Karpas-422 (cell line): ENCODE measurements around the gene CAPN7. TPM values are rescaled to one million over a fixed set of nuclear protein-coding genes. Genes with fewer than 3 reads are reported as not detected.

Experiments
- DNase-seq: peaks from one replicate; pipeline ENCODE4 v3.0.0-alpha.2; 2015
- H2AFZ ChIP-seq: fragments of 200-600 bp; sonication (generic); 2 replicates; pipeline ENCODE4 v1.6.1; 2014; ENCODE audit warnings: antibody characterized with exemption, low read length, mixed read lengths
- H3K27ac ChIP-seq: fragments of 200-600 bp; sonication (generic); 2 replicates; pipeline ENCODE4 v1.5.1; 2014; ENCODE audit warnings: mild to moderate bottlenecking, low read length, moderate library complexity
- H3K27me3 ChIP-seq: fragments of 200-600 bp; sonication (generic); 2 replicates; pipeline ENCODE4 v1.6.1; 2014; ENCODE audit warnings: low read length, mixed read lengths
- H3K36me3 ChIP-seq: fragments of 200-600 bp; sonication (generic); 2 replicates; pipeline ENCODE4 v1.6.1; 2014; ENCODE audit warnings: low read length, mixed read lengths; ENCODE audit not compliant: insufficient read depth
- H3K4me1 ChIP-seq: fragments of 200-600 bp; sonication (generic); 2 replicates; pipeline ENCODE4 v1.6.1; 2014; ENCODE audit warnings: mild to moderate bottlenecking, low read length, mixed read lengths
- H3K4me2 ChIP-seq: fragments of 200-600 bp; sonication (generic); 2 replicates; pipeline ENCODE4 v1.6.1; 2014; ENCODE audit warnings: low read length, low read depth, mild to moderate bottlenecking; ENCODE audit not compliant: poor library complexity, severe bottlenecking
- H3K4me3 ChIP-seq: fragments of 200-600 bp; sonication (generic); 2 replicates; pipeline ENCODE4 v1.5.1; 2014; ENCODE audit warnings: mild to moderate bottlenecking, antibody characterized with exemption, low read length, mixed read lengths
- H3K79me2 ChIP-seq: fragments of 200-600 bp; sonication (generic); 2 replicates; pipeline ENCODE4 v1.6.1; 2014; ENCODE audit warnings: mild to moderate bottlenecking, low read length, mixed read lengths
- H3K9ac ChIP-seq: fragments of 200-600 bp; sonication (generic); 2 replicates; pipeline ENCODE4 v1.6.0; 2014; ENCODE audit warnings: low read length
- H3K9me2 ChIP-seq: fragments of 200-600 bp; sonication (generic), shearing (Covaris generic); replicated peaks from 2 replicates; pipeline ENCODE4 v1.6.0; 2014; ENCODE audit warnings: mild to moderate bottlenecking, low read length, moderate library complexity; ENCODE audit not compliant: insufficient read depth
- H3K9me3 ChIP-seq: fragments of 300-700, 200-600 bp; sonication (generic); 2 replicates; pipeline ENCODE4 v1.6.1; 2014; ENCODE audit warnings: low read length, mixed read lengths
- H4K20me1 ChIP-seq: fragments of 200-600 bp; sonication (generic); 2 replicates; pipeline ENCODE4 v1.6.1; 2014; ENCODE audit warnings: mild to moderate bottlenecking, antibody characterized with exemption, low read length, low read depth; ENCODE audit not compliant: insufficient read depth
- total RNA-seq: library from RNA; depleted of rRNA; stranded (reverse); fragments of >200 nt; shearing (Covaris generic); gene quantifications from 2 replicates; pipeline ENCODE4 v1.2.3, GENCODE V29; 2014; ENCODE audit warnings: low replicate concordance

Gene CAPN7
- total RNA-seq, 1 experiment from 2014 or later: 36.5 TPM

DNA sequence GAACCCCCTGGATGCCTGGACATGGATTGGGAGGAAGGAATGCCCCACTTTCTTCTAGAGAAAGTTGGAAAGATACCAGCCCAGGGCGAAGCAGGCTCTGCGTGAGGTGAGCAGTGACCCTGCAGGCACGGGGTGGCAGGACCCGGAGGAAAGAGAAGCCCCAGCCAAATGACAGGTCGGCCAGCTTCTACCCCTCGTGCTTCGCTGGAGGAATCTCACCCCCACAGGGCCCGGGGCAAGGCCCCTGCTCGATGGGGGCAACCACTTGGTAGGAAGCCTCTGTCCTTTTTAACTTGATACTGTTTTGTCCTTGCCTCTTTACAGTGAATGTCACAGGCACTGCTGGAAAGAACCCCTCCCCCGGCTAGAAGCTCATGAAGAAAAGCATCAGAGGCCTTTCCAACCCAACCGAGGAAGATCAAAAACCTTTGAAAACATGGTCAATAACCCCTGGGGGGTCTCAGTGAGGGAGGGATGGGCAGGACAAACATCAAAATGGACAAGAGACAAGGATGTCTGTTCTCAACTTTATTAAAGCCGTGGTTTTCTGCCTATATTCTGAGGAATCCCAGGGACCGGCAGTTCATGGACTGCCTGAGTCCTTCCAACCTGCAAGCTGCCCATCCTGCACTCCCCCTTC lies 71.9 kb downstream of the CAPN7 start:
- H4K20me1 ChIP-seq: no peaks in the 10 kb centered on the region
- no peak overlapping the region for H2AFZ ChIP-seq
- H3K79me2 ChIP-seq: no peaks in the 10 kb centered on the region
- no peak overlapping the region for H3K27ac ChIP-seq
- H3K9ac ChIP-seq: no peak overlapping the region
- no peaks in the 10 kb centered on the region for H3K9me2 ChIP-seq
- H3K9me3 ChIP-seq: no peaks in the 10 kb centered on the region
- no peaks in the 10 kb centered on the region for H3K27me3 ChIP-seq
- H3K36me3 ChIP-seq: no peaks in the 10 kb centered on the region
- no peak overlapping the region for H3K4me2 ChIP-seq
- H3K4me1 ChIP-seq: no peaks in the 10 kb centered on the region
- no peak overlapping the region for H3K4me3 ChIP-seq
- DNase-seq: no peak

DNA sequence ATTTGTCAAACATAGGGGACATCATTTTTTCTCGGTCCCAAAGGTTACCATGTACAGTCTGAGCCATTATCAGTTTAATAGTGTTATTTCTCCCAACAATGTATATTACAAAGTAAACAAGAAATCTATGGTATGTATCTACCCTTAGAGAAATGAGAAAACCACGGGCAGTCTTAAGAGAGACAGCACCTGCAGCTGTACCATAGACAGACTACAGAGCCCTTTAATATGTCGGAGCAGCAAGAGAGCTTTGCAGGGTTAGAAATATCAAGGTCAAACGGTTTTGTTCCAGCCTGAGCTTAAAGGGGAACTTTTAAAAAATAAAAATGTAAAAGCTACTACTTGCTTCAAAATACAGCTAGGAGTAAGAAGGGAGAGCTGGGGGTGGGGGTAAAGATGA lies 73.2 kb downstream of the CAPN7 start:
- H3K9ac ChIP-seq: no peak overlapping the region
- no peaks in the 10 kb centered on the region for H3K9me3 ChIP-seq
- H3K27ac ChIP-seq: no peak overlapping the region
- no peak for DNase-seq
- H3K79me2 ChIP-seq: no peaks in the 10 kb centered on the region
- H2AFZ ChIP-seq: no peak overlapping the region
- H3K4me2 ChIP-seq: no peak overlapping the region
- H3K4me1 ChIP-seq: no peaks in the 10 kb centered on the region
- no peaks in the 10 kb centered on the region for H3K36me3 ChIP-seq
- H3K9me2 ChIP-seq: no peaks in the 10 kb centered on the region
- H3K4me3 ChIP-seq: no peak overlapping the region
- no peaks in the 10 kb centered on the region for H4K20me1 ChIP-seq
- no peaks in the 10 kb centered on the region for H3K27me3 ChIP-seq

DNA sequence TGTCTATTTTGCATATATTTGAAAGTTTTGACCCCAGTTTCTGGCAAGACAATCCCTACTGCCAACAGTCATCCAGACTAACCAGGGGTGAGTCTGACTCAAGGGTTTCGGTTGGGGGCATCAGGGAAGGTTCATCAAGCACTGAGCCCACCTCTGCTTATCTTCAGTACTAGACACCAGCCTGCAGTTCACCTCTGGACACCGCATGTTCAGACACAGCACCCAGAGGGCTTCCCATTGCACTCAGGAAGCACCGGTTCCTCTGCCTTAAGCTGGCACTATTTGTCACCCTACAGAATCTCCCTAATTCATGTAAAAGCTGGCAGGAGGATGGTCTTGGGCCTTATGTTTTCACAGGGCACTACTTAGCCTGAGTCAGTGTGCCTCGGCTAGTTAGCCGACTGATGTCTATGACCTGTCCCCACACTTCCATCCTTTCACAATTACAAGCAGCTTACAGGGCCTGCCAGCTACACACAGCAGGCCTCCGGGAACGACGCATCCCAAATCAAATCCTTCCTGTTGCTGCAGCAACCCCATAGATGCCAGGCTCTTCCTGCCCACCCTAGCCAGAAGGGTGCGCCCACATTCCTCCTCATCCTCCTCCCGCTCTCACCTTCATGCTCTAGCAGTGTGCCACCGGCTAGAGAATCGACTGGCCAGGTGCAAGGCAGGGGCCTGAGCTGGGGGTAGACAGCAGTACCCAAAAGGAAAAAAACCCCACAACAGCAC lies 73.8 kb downstream of the CAPN7 start:
- H3K79me2 ChIP-seq: no peaks in the 10 kb centered on the region
- H2AFZ ChIP-seq: no peak overlapping the region
- no peak overlapping the region for H3K9ac ChIP-seq

DNA sequence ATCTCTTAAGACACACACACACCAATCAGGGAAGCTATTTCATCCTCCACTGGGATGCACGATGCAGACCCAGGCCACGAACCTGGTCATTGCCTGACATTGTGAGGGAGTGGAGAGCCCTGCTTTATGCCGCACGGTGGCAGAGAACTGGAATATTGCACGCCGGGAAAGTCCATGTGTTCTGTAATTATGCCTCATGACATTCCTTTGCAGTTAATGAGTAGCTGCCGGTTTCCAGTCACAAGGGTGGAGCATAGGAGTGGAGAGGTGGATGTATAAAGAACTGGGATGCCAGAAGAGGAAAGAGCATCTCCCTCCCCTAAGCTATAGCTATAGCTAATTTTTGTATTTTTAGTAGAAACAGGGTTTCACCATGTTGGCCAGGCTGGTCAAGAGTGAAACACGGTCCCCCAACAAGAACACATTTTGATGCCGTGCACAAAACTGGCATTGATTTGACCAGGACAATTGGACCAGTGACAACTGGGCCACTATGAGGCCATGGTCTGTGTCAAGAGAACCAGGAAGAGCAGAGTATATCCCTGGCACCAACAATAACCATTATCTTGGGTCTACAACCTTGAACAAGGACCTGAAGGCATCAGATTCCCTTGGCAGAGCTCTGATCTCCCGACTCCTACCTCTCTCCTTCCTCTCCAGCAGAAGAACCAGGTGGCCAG lies 74.9 kb downstream of the CAPN7 start:
- Histone ChIP-seq H3K4me2 (no peak overlapping the region), H3K27me3 (no peaks in the 10 kb centered on the region), H3K4me3 (no peak overlapping the region), H3K79me2 (no peaks in the 10 kb centered on the region), H4K20me1 (no peaks in the 10 kb centered on the region), H3K36me3 (no peaks in the 10 kb centered on the region), H3K27ac (no peak overlapping the region), H3K9ac (no peak overlapping the region), H3K9me3 (no peaks in the 10 kb centered on the region), H3K9me2 (no peaks in the 10 kb centered on the region), H3K4me1 (no peaks in the 10 kb centered on the region), H2AFZ (no peak overlapping the region)
- DNase-seq: no peak

More for the DNA sequence above, 73.8 kb downstream of the CAPN7 start:
- no peaks in the 10 kb centered on the region for H4K20me1 ChIP-seq
- no peaks in the 10 kb centered on the region for H3K9me2 ChIP-seq
- H3K27me3 ChIP-seq: no peaks in the 10 kb centered on the region
- H3K27ac ChIP-seq: no peak overlapping the region
- H3K4me1 ChIP-seq: no peaks in the 10 kb centered on the region
- no peaks in the 10 kb centered on the region for H3K9me3 ChIP-seq
- H3K4me3 ChIP-seq: no peak overlapping the region
- no peak overlapping the region for H3K4me2 ChIP-seq
- H3K36me3 ChIP-seq: no peaks in the 10 kb centered on the region
- DNase-seq: no peak

DNA sequence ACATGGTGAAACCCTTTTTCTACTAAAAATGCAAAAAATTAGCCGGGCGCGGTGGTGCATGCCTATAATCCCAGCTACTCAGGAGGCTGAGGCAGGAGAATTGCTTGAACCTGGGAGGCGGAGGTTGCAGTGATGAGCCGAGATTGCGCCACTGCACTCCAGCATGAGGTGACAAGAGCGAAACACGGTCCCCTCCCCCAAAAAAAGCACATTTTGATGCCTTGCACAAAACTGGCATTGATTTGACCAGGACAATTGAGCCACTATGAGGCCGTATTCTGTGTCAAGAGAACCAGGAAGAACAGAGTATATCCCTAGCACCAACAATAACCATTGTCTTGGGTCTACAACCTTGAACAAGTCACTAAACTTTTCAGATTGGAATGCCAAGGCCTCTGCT lies 75.8 kb downstream of the CAPN7 start:
- Histone ChIP-seq H4K20me1 (no peaks in the 10 kb centered on the region), H3K36me3 (no peaks in the 10 kb centered on the region), H3K79me2 (no peaks in the 10 kb centered on the region), H3K9me2 (no peaks in the 10 kb centered on the region), H3K27me3 (no peaks in the 10 kb centered on the region), H3K4me2 (no peak overlapping the region), H3K4me3 (no peak overlapping the region), H3K9me3 (no peaks in the 10 kb centered on the region), H3K4me1 (no peaks in the 10 kb centered on the region), H2AFZ (no peak overlapping the region), H3K9ac (no peak overlapping the region), H3K27ac (no peak overlapping the region)
- DNase-seq: no peak

DNA sequence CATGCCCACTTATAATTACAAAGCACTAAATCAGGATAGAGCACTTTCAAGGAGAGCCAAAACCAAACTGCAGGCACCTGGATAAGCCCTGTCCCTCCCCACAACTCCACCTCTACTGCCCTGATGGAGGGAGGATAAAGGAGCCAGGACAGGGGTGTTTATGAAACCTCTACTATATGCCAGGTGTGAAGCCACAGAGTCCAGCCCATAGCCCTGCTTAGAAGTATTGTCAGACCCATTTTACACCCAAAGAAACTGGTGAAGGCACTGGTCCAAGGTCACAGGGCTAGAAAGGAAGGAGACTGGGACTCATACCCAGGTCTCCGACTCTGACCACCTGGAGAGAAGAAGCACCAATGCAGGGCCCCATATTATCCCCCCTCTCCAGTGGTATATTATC lies 77.7 kb downstream of the CAPN7 start:
- Histone ChIP-seq H3K36me3 (no peaks in the 10 kb centered on the region), H3K4me1 (peaks cover 7% of the 10 kb centered on the region), H3K4me2 (no peak overlapping the region), H3K9me3 (no peaks in the 10 kb centered on the region), H3K27me3 (no peaks in the 10 kb centered on the region), H3K27ac (no peak overlapping the region), H2AFZ (no peak overlapping the region), H3K9ac (no peak overlapping the region), H3K9me2 (no peaks in the 10 kb centered on the region), H3K79me2 (no peaks in the 10 kb centered on the region), H3K4me3 (no peak overlapping the region), H4K20me1 (no peaks in the 10 kb centered on the region)
- no peak for DNase-seq

DNA sequence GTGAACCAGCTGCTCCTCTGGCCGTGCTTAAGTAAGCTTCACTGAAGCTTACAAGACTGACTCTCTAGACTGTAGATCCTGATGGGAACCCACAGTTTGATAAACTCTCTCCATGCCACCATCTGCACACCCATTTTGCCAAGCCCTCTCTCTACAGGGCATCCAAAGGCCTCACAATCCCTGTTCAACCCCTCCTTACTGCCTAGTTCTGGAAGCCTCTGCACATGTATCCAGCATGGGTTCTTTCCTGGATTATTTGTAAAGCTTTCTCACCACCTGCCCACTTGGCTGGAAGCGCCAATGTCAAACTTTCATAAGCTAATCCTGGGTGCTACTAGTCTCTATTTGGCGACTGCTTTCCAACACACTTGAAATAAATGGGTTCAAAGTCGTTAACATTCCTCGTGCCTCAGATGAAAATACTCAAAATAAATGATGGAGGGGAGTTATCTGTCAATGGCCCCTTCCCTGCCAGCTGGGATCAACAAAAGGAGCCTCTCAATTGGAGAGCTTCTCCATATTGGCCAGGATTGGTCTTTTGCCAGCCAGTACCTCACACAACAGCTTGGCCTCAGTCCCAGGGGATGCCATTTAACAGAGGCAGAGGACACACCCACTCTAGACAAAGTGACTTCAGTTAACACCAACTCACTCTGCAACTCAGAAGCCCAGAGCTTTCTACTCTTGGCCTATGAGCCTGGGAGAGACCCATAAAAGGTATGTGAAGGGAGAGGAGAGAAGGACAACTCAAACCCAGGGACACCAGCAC lies 78.3 kb downstream of the CAPN7 start:
- Histone ChIP-seq H3K9me2 (no peaks in the 10 kb centered on the region), H3K4me1 (peaks cover 7% of the 10 kb centered on the region), H3K27ac (no peak overlapping the region), H3K9me3 (no peaks in the 10 kb centered on the region), H3K4me2 (no peak overlapping the region), H3K9ac (no peak overlapping the region), H3K36me3 (no peaks in the 10 kb centered on the region), H3K4me3 (no peak overlapping the region), H3K79me2 (no peaks in the 10 kb centered on the region), H2AFZ (no peak overlapping the region), H3K27me3 (no peaks in the 10 kb centered on the region), H4K20me1 (no peaks in the 10 kb centered on the region)
- no peak for DNase-seq

DNA sequence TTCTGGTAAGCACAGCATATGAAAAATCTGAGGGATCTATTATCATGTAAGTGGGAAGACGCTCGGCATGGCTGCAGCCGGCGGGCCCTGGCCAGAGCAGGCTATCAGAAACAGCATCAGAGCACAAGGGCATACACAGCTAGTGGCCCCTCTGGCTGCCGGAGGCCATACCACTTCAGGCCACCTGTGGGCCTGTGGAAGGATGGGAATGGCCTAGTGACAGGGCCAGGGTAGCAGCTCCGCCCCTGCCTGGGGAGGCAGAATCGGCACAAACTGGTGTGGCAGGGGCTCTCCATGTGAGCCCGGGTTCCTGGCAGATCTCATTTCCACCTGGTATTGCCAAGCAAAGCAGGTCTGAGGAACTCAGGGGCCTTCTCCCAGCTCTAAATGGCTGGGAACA lies 80.0 kb downstream of the CAPN7 start:
- H3K27ac ChIP-seq: no peak overlapping the region
- H3K36me3 ChIP-seq: no peaks in the 10 kb centered on the region
- no peak overlapping the region for H3K4me3 ChIP-seq
- H3K79me2 ChIP-seq: no peaks in the 10 kb centered on the region
- H3K9me2 ChIP-seq: no peaks in the 10 kb centered on the region
- DNase-seq: no peak
- no peak overlapping the region for H2AFZ ChIP-seq
- H3K9me3 ChIP-seq: no peaks in the 10 kb centered on the region
- no peaks in the 10 kb centered on the region for H3K27me3 ChIP-seq
- H3K4me1 ChIP-seq: peaks cover 7% of the 10 kb centered on the region
- no peak overlapping the region for H3K9ac ChIP-seq
- H3K4me2 ChIP-seq: no peak overlapping the region
- no peaks in the 10 kb centered on the region for H4K20me1 ChIP-seq
